ENCODE data around the gene TRIM32. TPM values are rescaled to one million over a fixed set of nuclear protein-coding genes. Genes with fewer than 3 reads are reported as not detected.

The TRIM32 gene
- total RNA-seq, 4 donors from 2014 or later = 12.4 to 35.7 (median 25.4) TPM

- Histone ChIP-seq H3K36me3 (no peaks in the 10 kb centered on the region), H3K9me3 (no peaks in the 10 kb centered on the region)
- no peak for DNase-seq
Observed at GRCh38 chr9:116712781-116713180, 25.7 kb downstream of the TRIM32 start.

GRCh38 chr9:116713271-116713670, 26.2 kb downstream of the TRIM32 start:
- Histone ChIP-seq H3K4me1 (no peaks in the 10 kb centered on the region), H3K27ac (no peak overlapping the region), H3K36me3 (no peaks in the 10 kb centered on the region), H3K9me3 (no peaks in the 10 kb centered on the region), H3K27me3 (no peaks in the 10 kb centered on the region), H3K4me3 (no peak overlapping the region)
- DNase-seq = no peak
- TF ChIP-seq POLR2A (IDR thresholded peaks at IDR 0.05) = no peak
- TF ChIP-seq CTCF (IDR thresholded peaks at IDR 0.05) = no peak

More at GRCh38 chr9:116712781-116713180, 25.7 kb downstream of the TRIM32 start:
- H3K27ac ChIP-seq = no peak overlapping the region
- no peaks in the 10 kb centered on the region for H3K4me1 ChIP-seq
- no peak overlapping the region for H3K4me3 ChIP-seq
- no peaks in the 10 kb centered on the region for H3K27me3 ChIP-seq
- TF ChIP-seq POLR2A (IDR thresholded peaks at IDR 0.05) (no peak), CTCF (IDR thresholded peaks at IDR 0.05) (no peak)

- Histone ChIP-seq H3K4me1 (no peaks in the 10 kb centered on the region), H3K36me3 (no peaks in the 10 kb centered on the region), H3K4me3 (no peak overlapping the region), H3K9me3 (no peaks in the 10 kb centered on the region), H3K27me3 (no peaks in the 10 kb centered on the region), H3K27ac (no peak overlapping the region)
- TF ChIP-seq CTCF (IDR thresholded peaks at IDR 0.05) (no peak), POLR2A (IDR thresholded peaks at IDR 0.05) (no peak)
- DNase-seq = no peak
Observed at GRCh38 chr9:116715751-116716150, 28.6 kb downstream of the TRIM32 start.

GRCh38 chr9:116716438-116716837, 29.3 kb downstream of the TRIM32 start:
- no peaks in the 10 kb centered on the region for H3K4me1 ChIP-seq
- no peaks in the 10 kb centered on the region for H3K36me3 ChIP-seq
- no peaks in the 10 kb centered on the region for H3K27me3 ChIP-seq
- no peaks in the 10 kb centered on the region for H3K9me3 ChIP-seq
- no peak for TF ChIP-seq POLR2A (IDR thresholded peaks at IDR 0.05)
- TF ChIP-seq CTCF (IDR thresholded peaks at IDR 0.05) = no peak
- H3K4me3 ChIP-seq = no peak overlapping the region
- no peak for DNase-seq
- no peak overlapping the region for H3K27ac ChIP-seq

- H3K4me1 ChIP-seq = no peaks in the 10 kb centered on the region
- H3K9me3 ChIP-seq = no peaks in the 10 kb centered on the region
- no peak overlapping the region for H3K4me3 ChIP-seq
- no peak for DNase-seq
- H3K36me3 ChIP-seq = no peaks in the 10 kb centered on the region
- no peak overlapping the region for H3K27ac ChIP-seq
- H3K27me3 ChIP-seq = no peaks in the 10 kb centered on the region
- TF ChIP-seq CTCF (IDR thresholded peaks at IDR 0.05) (no peak), POLR2A (IDR thresholded peaks at IDR 0.05) (no peak)
Observed at GRCh38 chr9:116717150-116717549, 30.0 kb downstream of the TRIM32 start.

- Histone ChIP-seq H3K4me1 (no peaks in the 10 kb centered on the region), H3K27me3 (no peaks in the 10 kb centered on the region), H3K36me3 (no peaks in the 10 kb centered on the region), H3K4me3 (no peak overlapping the region), H3K9me3 (no peaks in the 10 kb centered on the region), H3K27ac (no peak overlapping the region)
- no peak for TF ChIP-seq CTCF (IDR thresholded peaks at IDR 0.05)
- no peak for TF ChIP-seq POLR2A (IDR thresholded peaks at IDR 0.05)
- no peak for DNase-seq
Observed at GRCh38 chr9:116718111-116718510, 31.0 kb downstream of the TRIM32 start.

Data from Peyer's patch (tissue), 4 donors.